Ectodermal cell (in vitro differentiated cells): Measurements from ENCODE around the gene CERS6.

Experiments
- H3K27ac ChIP-seq: 2 replicates; pipeline ENCODE4 v1.7.0; 2013; ENCODE audit warnings: mild to moderate bottlenecking, low read depth, low read length; ENCODE audit not compliant: insufficient read depth, poor library complexity, severe bottlenecking
- H3K27me3 ChIP-seq: 2 replicates; pipeline ENCODE4 v1.7.0; 2013; ENCODE audit warnings: mild to moderate bottlenecking, low read length; ENCODE audit not compliant: insufficient read depth, control insufficient read depth, poor library complexity, severe bottlenecking
- H3K36me3 ChIP-seq: one replicate; pipeline ENCODE4 v1.7.0; 2013; ENCODE audit warnings: low read length; ENCODE audit not compliant: control insufficient read depth, insufficient read depth
- H3K4me1 ChIP-seq: one replicate; pipeline ENCODE4 v1.7.0; 2013; ENCODE audit warnings: low read length; ENCODE audit not compliant: control insufficient read depth, insufficient read depth
- H3K4me3 ChIP-seq: 2 replicates; pipeline ENCODE4 v1.7.0; 2013; ENCODE audit warnings: low read depth, low read length, control low read depth; ENCODE audit not compliant: insufficient read depth
- H3K9me3 ChIP-seq: 2 replicates; pipeline ENCODE4 v1.7.0; 2013; ENCODE audit warnings: mild to moderate bottlenecking, low read length, moderate library complexity; ENCODE audit not compliant: control insufficient read depth
- WGBS, 2 experiments: methylation state at CpG; one replicate each; pipeline ENCODE4 v1.1.7; 2013; ENCODE audit warnings: missing lambda C conversion rate in 2 of 2; 5-methylcytosine and 5-hydroxymethylcytosine counted together

The CERS6 gene

GRCh38 chr2:168518555-168519066, 62.5 kb downstream of the CERS6 start:
- Histone ChIP-seq H3K36me3 (no peaks in the 10 kb centered on the region), H3K27ac (peak overlapping the region; percentile 47), H3K4me3 (no peak overlapping the region), H3K27me3 (no peaks in the 10 kb centered on the region), H3K9me3 (no peaks in the 10 kb centered on the region), H3K4me1 (peaks cover 15% of the 10 kb centered on the region)
- 18 to 24% methylated on average over 6 of the region's 6 CpGs for WGBS, 2 experiments

- H3K36me3 ChIP-seq: no peaks in the 10 kb centered on the region
- no peak overlapping the region for H3K27ac ChIP-seq
- no peaks in the 10 kb centered on the region for H3K9me3 ChIP-seq
- no peaks in the 10 kb centered on the region for H3K27me3 ChIP-seq
- 93 to 98% methylated on average over 5 of the region's 5 CpGs for WGBS, 2 experiments
- H3K4me1 ChIP-seq: peaks cover 15% of the 10 kb centered on the region
- no peak overlapping the region for H3K4me3 ChIP-seq
Measured at GRCh38 chr2:168519534-168520308, 63.6 kb downstream of the CERS6 start.

GRCh38 chr2:168521053-168521741, 65.1 kb downstream of the CERS6 start:
- 77 to 80% methylated on average over 6 of the region's 6 CpGs for WGBS, 2 experiments
- Histone ChIP-seq H3K27me3 (no peaks in the 10 kb centered on the region), H3K4me1 (peaks cover 20% of the 10 kb centered on the region), H3K4me3 (no peak overlapping the region), H3K27ac (no peak overlapping the region), H3K9me3 (no peaks in the 10 kb centered on the region), H3K36me3 (no peaks in the 10 kb centered on the region)

DNA sequence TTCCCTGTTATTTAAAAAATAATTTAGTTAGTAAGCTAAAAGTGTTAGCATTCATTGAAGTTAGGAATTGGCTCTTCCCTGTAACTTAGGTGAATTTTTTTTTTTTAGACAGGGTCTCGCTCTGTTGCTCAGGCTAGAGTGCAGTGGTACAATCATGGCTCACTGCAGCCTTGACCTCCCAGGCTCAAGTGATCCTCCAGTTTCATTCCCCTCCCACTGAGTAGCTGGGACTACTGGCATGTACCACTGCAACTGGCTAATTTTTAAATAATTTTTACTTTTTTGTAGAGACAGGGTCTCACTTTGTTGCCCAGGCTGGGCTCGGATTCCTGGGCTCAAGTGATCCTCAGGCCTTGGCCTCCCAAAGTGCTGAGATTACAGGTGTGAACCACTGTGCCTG, 66.4 kb downstream of the CERS6 start:
- WGBS, 2 experiments: 94 to 96% methylated on average over 2 of the region's 2 CpGs
- H3K4me1 ChIP-seq: peaks cover 17% of the 10 kb centered on the region

GRCh38 chr2:168524005-168524404, 67.9 kb downstream of the CERS6 start:
- Histone ChIP-seq H3K4me3 (no peak overlapping the region), H3K27me3 (no peaks in the 10 kb centered on the region), H3K27ac (no peak overlapping the region), H3K4me1 (peaks cover 7% of the 10 kb centered on the region), H3K36me3 (no peaks in the 10 kb centered on the region), H3K9me3 (no peaks in the 10 kb centered on the region)
- 83 to 86% methylated on average over 2 of the region's 2 CpGs for WGBS, 2 experiments

More for the DNA sequence above, 66.4 kb downstream of the CERS6 start:
- H3K27me3 ChIP-seq: no peaks in the 10 kb centered on the region
- H3K9me3 ChIP-seq: no peaks in the 10 kb centered on the region
- no peak overlapping the region for H3K4me3 ChIP-seq
- H3K27ac ChIP-seq: no peak overlapping the region
- H3K36me3 ChIP-seq: no peaks in the 10 kb centered on the region

DNA sequence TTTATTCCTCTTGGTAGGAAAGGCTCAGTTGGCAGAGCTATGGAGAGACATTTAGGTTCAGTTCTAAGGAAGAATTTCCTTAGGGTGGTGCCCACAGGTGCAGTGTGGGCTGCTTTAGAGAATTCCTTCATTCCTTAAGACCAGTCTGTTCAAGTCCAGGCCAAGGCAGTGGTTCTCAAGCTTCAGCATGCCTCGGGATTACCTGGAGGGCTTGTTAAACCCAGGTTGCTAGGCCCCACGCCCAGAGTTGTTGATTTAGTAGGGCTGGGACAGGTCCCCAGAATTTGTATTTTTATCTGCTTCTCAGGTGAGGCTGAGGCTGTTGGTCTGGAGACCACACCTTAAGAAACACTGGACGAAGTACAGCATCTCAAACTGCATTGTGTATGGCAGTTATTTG, 68.9 kb downstream of the CERS6 start:
- H3K4me3 ChIP-seq: no peak overlapping the region
- H3K27ac ChIP-seq: no peak overlapping the region
- peaks cover 11% of the 10 kb centered on the region for H3K4me1 ChIP-seq
- H3K27me3 ChIP-seq: no peaks in the 10 kb centered on the region
- no peaks in the 10 kb centered on the region for H3K36me3 ChIP-seq
- 91 to 98% methylated on average over 3 of the region's 3 CpGs for WGBS, 2 experiments
- no peaks in the 10 kb centered on the region for H3K9me3 ChIP-seq

DNA sequence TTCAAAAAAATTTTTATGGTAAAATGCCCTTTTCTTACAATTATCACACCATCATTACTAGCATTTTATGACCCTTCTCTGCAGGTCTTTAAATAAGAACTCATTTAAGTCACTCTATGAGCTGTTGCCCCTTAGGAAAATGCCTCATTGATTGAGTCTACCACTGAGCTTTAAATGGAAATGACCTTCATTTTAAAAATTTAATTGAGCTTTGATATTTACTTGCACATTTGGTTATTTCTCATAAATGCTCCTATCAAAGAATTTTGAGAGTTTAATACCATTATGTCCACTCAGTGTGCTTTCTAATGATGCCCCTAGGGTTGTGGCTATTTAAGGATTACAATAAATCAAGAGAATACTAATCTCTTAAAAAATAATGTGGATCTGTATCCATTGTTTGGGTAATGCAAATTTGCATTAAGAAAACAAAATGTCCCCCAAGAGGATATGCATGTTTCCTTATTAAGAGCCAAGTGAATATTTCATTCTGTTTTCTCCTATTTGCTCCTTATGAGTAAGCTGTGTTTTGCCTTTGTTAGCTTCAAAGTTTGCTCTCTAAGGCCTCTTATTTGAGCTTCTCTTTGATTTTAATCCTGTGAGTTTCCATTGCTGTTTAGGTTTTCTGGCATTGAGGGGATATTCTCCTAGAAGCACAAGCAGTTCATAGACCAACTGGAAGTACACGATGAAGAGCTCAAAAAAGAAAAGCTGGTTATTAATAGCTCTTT, 69.8 kb downstream of the CERS6 start:
- Histone ChIP-seq H3K4me1 (peaks cover 14% of the 10 kb centered on the region), H3K27me3 (no peaks in the 10 kb centered on the region), H3K27ac (no peak overlapping the region), H3K9me3 (no peaks in the 10 kb centered on the region), H3K36me3 (no peaks in the 10 kb centered on the region), H3K4me3 (no peak overlapping the region)
- WGBS, 2 experiments: 100% methylated on average over 1 of the region's 1 CpG; no CpG with 5 or more reads in 1 of the 2 experiments

DNA sequence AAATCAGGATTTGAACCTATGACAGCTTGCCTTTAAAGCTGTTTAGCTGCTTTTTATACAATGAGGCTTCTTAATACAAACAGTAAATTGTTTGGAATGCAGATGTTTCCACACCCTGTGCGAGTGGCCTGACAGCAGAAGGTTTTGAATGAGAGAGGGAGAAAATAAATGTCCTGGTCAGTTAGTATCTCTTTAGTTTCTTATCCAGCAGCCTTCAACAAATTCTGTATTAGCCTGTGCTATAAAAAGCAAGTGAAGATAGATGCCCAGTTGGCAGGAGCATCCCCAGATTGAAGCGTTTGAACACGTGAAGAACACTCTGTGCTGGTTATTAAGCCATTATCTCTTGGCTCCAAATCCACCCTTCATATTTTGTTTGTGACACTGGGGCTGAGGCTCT, 70.6 kb downstream of the CERS6 start:
- 81 to 87% methylated on average over 3 of the region's 3 CpGs for WGBS, 2 experiments
- no peaks in the 10 kb centered on the region for H3K36me3 ChIP-seq
- no peaks in the 10 kb centered on the region for H3K27me3 ChIP-seq
- no peaks in the 10 kb centered on the region for H3K9me3 ChIP-seq
- H3K4me1 ChIP-seq: peaks cover 13% of the 10 kb centered on the region
- no peak overlapping the region for H3K4me3 ChIP-seq
- no peak overlapping the region for H3K27ac ChIP-seq

DNA sequence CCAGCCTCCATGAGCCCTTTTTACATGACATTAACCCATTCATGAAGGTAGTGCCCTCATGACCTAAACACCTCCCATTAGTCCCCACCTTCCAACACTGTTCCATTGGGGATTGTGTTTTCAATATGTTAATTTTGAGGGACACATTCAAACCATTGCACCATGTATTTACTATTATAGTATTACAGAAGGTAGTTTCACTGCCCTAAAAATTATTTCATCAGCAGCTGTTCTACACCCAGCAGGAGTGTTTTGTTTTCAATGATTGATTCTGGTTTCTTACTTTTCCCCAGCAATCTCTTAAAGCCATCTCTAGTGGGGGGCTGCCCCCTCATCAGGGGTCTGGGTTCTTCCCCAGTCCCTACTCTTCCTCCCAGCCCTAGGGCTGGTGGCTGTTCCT, 71.9 kb downstream of the CERS6 start:
- Histone ChIP-seq H3K4me1 (peaks cover 12% of the 10 kb centered on the region), H3K9me3 (no peaks in the 10 kb centered on the region), H3K27me3 (no peaks in the 10 kb centered on the region), H3K36me3 (no peaks in the 10 kb centered on the region), H3K27ac (no peak overlapping the region), H3K4me3 (no peak overlapping the region)

GRCh38 chr2:168528469-168528868, 72.4 kb downstream of the CERS6 start:
- Histone ChIP-seq H3K27me3 (no peaks in the 10 kb centered on the region), H3K4me3 (no peak overlapping the region), H3K36me3 (no peaks in the 10 kb centered on the region), H3K4me1 (peaks cover 12% of the 10 kb centered on the region), H3K9me3 (no peaks in the 10 kb centered on the region), H3K27ac (no peak overlapping the region)
